K562 (cell line): ENCODE data around the gene IFFO2. TPM values are rescaled to one million over a fixed set of nuclear protein-coding genes. Genes with fewer than 3 reads are reported as not detected.

ENCODE experiments used
- ATAC-seq: fragments of 200-7000 bp; cut with Tn5 transposase; 3 replicates; pipeline ENCODE4 v1.9.1; 2020; ENCODE audit warnings: moderate library complexity
- BruUV-seq: library from RNA; stranded (reverse); fragments of 400-500 nt; replicated peaks from 2 replicates; lab custom pipeline; 2021; lab: Mats Ljungman, UMichigan
- CTCF ChIA-PET: fragments of 300-600 bp; formaldehyde crosslinking; extraction: SDS; loops from one replicate; lab custom pipeline; 2021; ENCODE audit warnings: low intra/inter-chr PET ratio; lab: Yijun Ruan, JAX
- POLR2A ChIA-PET: fragments of 300-600, 350-650 bp; sonication (Branson Sonifier 250); formaldehyde crosslinking; extraction: SDS; loops from one replicate; lab custom pipeline; 2021; ENCODE audit warnings: antibody characterized with exemption, inconsistent platforms; lab: Yijun Ruan, JAX
- DNase-seq, 4 experiments: peaks; one replicate each; pipeline versions ENCODE4 v3.0.0 to v3.0.0-alpha.2; 2011 to 2018; ENCODE audit warnings: low spot score in 3 of 4, mixed read lengths in 3 of 4; ENCODE audit errors: extremely low read depth in 1 of 4
- FAIRE-seq: peaks from 2 replicates; lab custom pipeline; 2011; peaks lifted over from hg19 to GRCh38; lab: Jason Lieb, UNC
- H2AFZ ChIP-seq: 2 replicates; pipeline ENCODE4 v1.6.0; 2011; ENCODE audit warnings: low read depth, low read length, control low read depth, inconsistent platforms
- H3K27ac ChIP-seq: fragments of 200-600 bp; 3 replicates; pipeline ENCODE4 v1.8.0; 2011; ENCODE audit warnings: low read depth, mild to moderate bottlenecking, control low read depth, inconsistent platforms, low read length, moderate library complexity, mixed read lengths; ENCODE audit errors: extremely low read depth
- H3K27me3 ChIP-seq, 2 experiments: fragments of 300-600 bp in 1 of 2; 2 replicates in 1 of 2; 3 replicates in 1 of 2; pipeline versions ENCODE4 v1.6.0 to v1.8.0; 2011; ENCODE audit warnings: inconsistent platforms in 2 of 2, low read length in 2 of 2, mild to moderate bottlenecking in 1 of 2, mixed read lengths in 1 of 2, moderate library complexity in 1 of 2; ENCODE audit not compliant: control insufficient read depth in 2 of 2, insufficient read depth in 2 of 2
- H3K36me3 ChIP-seq: fragments of 300-600 bp; 3 replicates; pipeline ENCODE4 v1.8.0; 2011; ENCODE audit warnings: mild to moderate bottlenecking, low read length, inconsistent platforms; ENCODE audit not compliant: control insufficient read depth, insufficient read depth
- H3K4me1 ChIP-seq, 2 experiments: fragments of 200-600 bp in 1 of 2; replicated peaks in 1 of 2; 2 replicates in 1 of 2; 3 replicates in 1 of 2; pipeline versions ENCODE4 v1.5.1 to v1.8.0; 2011; ENCODE audit warnings: inconsistent platforms in 2 of 2, low read length in 2 of 2, mild to moderate bottlenecking in 1 of 2, mixed read lengths in 1 of 2, moderate library complexity in 1 of 2; ENCODE audit not compliant: control insufficient read depth in 2 of 2, insufficient read depth in 2 of 2
- H3K4me2 ChIP-seq: 2 replicates; pipeline ENCODE4 v1.6.1; 2011; ENCODE audit warnings: low read length, control low read depth, inconsistent platforms, mixed read lengths; ENCODE audit not compliant: insufficient read depth
- H3K4me3 ChIP-seq: fragments of 200-600 bp; sonication (generic), shearing (Covaris generic); 2 replicates; pipeline ENCODE4 v1.5.1; 2016; ENCODE audit warnings: control low read depth, inconsistent platforms
- H3K79me2 ChIP-seq: fragments of 200-600 bp; 3 replicates; pipeline ENCODE4 v1.8.0; 2011; ENCODE audit warnings: low read length, inconsistent platforms; ENCODE audit not compliant: control insufficient read depth, insufficient read depth
- H3K9ac ChIP-seq, 2 experiments: 2 replicates each; pipeline versions ENCODE4 v1.6.0 to v1.6.1; 2011; ENCODE audit warnings: low read depth in 2 of 2, low read length in 2 of 2, control low read depth in 1 of 2, inconsistent platforms in 1 of 2, mild to moderate bottlenecking in 1 of 2, mixed read lengths in 1 of 2; ENCODE audit not compliant: insufficient read depth in 1 of 2
- H3K9me1 ChIP-seq: one replicate; pipeline ENCODE4 v1.6.0; 2011; ENCODE audit warnings: inconsistent platforms, mild to moderate bottlenecking, low read length, moderate library complexity; ENCODE audit not compliant: control insufficient read depth, insufficient read depth
- H3K9me3 ChIP-seq: replicated peaks from 2 replicates; pipeline ENCODE4 v1.5.1; 2011; ENCODE audit warnings: low read depth, low read length, inconsistent platforms; ENCODE audit not compliant: control insufficient read depth, insufficient read depth
- H4K20me1 ChIP-seq: replicated peaks from 2 replicates; pipeline ENCODE4 v1.6.1; 2011; ENCODE audit warnings: low read length, inconsistent platforms, mixed read lengths; ENCODE audit not compliant: control insufficient read depth, insufficient read depth
- EP300 ChIP-seq: IDR thresholded peaks from 2 replicates; pipeline ENCODE4 v1.6.1; 2012; ENCODE audit warnings: low read length, improper control_type of control experiment
- ESRRB ChIP-seq: fragments of 250-450 bp; sonication (Bioruptor Pico); IDR thresholded peaks from 2 replicates; pipeline ENCODE4 v1.5.0; 2020; ENCODE audit warnings: mild to moderate bottlenecking, moderate library complexity, borderline replicate concordance
- GABPB2 ChIP-seq: fragments of 250-450 bp; sonication (Bioruptor Pico); conservative IDR thresholded peaks from 2 replicates; pipeline ENCODE4 v1.5.1; 2021; ENCODE audit warnings: mild to moderate bottlenecking
- HNRNPH1 ChIP-seq: fragments of 200-400 bp; formaldehyde crosslinking; optimal IDR thresholded peaks from 2 replicates; pipeline ENCODE3; 2017; ENCODE audit warnings: low read depth, mild to moderate bottlenecking, low read length, moderate library complexity
- HNRNPLL ChIP-seq: fragments of 200-400 bp; formaldehyde crosslinking; IDR thresholded peaks from 2 replicates; pipeline ENCODE4 v1.6.1; 2017; ENCODE audit warnings: low read length, low read depth, mild to moderate bottlenecking; ENCODE audit not compliant: poor library complexity, severe bottlenecking
- LARP7 ChIP-seq: fragments of 450-650 bp; IDR thresholded peaks from 2 replicates; pipeline ENCODE4 v1.6.1; 2016
- NR2F6 ChIP-seq: fragments of 450-650 bp; formaldehyde crosslinking; IDR thresholded peaks from 2 replicates; pipeline ENCODE4 v1.4.0; 2020; ENCODE audit warnings: mild to moderate bottlenecking
- PHF8 ChIP-seq: fragments of 200-600 bp; sonication (generic); IDR thresholded peaks from 2 replicates; pipeline ENCODE4 v1.6.1; 2012; ENCODE audit warnings: mixed run types, mild to moderate bottlenecking, inconsistent platforms, low read length, moderate library complexity, borderline replicate concordance
- ZNF12 ChIP-seq: sonication (generic); formaldehyde crosslinking; IDR thresholded peaks from 2 replicates; pipeline ENCODE4 v1.4.0; 2020; ENCODE audit warnings: mild to moderate bottlenecking, missing genetic modification reagents
- ZNF445 ChIP-seq: fragments of 250-450 bp; sonication (Bioruptor Pico); IDR thresholded peaks from 2 replicates; pipeline ENCODE4 v1.4.0; 2020; ENCODE audit warnings: low read depth, mild to moderate bottlenecking, moderate library complexity
- ZNF77 ChIP-seq: fragments of 250-450 bp; sonication (Bioruptor Pico); IDR thresholded peaks from 2 replicates; pipeline ENCODE4 v1.5.0; 2020
- WGBS: fragments of 100-300 bp; shearing (Covaris generic); methylation state at CpG from one replicate; pipeline ENCODE4 v1.1.6; 2016; ENCODE audit warnings: low coverage, mixed read lengths; ENCODE audit not compliant: insufficient coverage; ENCODE audit errors: missing lambda C conversion rate; 5-methylcytosine and 5-hydroxymethylcytosine counted together
- in situ Hi-C: fragments of 300-500 bp; cut with MboI; formaldehyde crosslinking; loops from 4 replicates; pipeline ENCODE4 v1.15.0; 2018; ENCODE audit warnings: inconsistent platforms, mixed read lengths
- intact Hi-C: fragments of 100-400 bp; cut with micrococcal nuclease; formaldehyde crosslinking; loops from 2 replicates; pipeline ENCODE4 v1.14.2; 2022
- polyA plus RNA-seq, 8 experiments: library from polyadenylated mRNA; depleted of rRNA in 4 of 8; stranded (reverse) in 5 of 8; unstranded in 3 of 8; fragments of >200 nt; fragmentation: Nextera tagmentation in 2 of 8; fragmentation: Illumina TruSeq in 1 of 8; extraction: Ambion mirVana in 2 of 8; extraction: Trizol in 1 of 8; gene quantifications; 2 replicates each; pipeline versions ENCODE4 v1.2.1 to v1.2.3, GENCODE V29; 2011 to 2014; ENCODE audit warnings: inconsistent platforms in 1 of 8, missing spikeins in 1 of 8
- total RNA-seq, 7 experiments: library from RNA; depleted of rRNA in 6 of 7; stranded (reverse); fragments of >200 nt in 6 of 7; fragmentation: Illumina TruSeq in 2 of 7; extraction: Trizol in 2 of 7; gene quantifications; 2 replicates each; pipeline versions ENCODE4 v1.2.1 to v1.2.3, GENCODE V29; 2011 to 2021; ENCODE audit warnings: low replicate concordance in 1 of 7
- TF ChIP-seq, protein P1 (sequence below): fragments of 450-650 bp; formaldehyde crosslinking; IDR thresholded peaks from 2 replicates; pipeline ENCODE4 v1.4.0; 2020; ENCODE audit warnings: mild to moderate bottlenecking, moderate library complexity

IFFO2 gene
- total and polyA plus RNA-seq, 9 of the 15 experiments (the other 6 are each of a cell fraction or from before 2014, with no cell fraction given), result 0.15 to 1.0 (median 0.44) TPM; not detected in 2

DNA sequence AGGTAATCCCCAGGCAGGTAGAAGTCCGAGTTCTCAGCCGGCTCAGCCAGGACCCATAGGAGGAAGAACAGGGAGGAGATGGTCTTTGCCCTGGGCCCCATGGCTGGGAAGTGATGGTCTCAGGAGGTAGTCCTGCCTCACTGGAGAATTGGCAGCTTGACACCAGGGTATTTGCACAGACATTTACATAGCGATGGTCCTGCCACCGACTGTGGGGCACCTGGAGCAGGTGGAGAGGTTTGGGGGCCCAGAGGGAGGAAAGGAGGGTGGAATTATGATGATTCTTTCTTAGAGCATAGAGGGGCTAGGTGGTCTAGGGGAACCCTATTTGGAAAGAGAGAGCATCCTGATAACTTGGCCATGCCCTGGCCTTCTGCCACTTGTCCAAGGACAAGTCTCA is 96.9 kb downstream of the IFFO2 start, which contains the start of gene TAS1R2:
TAS1R2 (minus strand) TSS at position 101 of the 400 bp plus-strand sequence; CDS start at position 101, 0 bp downstream.
- no peak within 1 kb of the TSS for H3K27ac ChIP-seq
- 0% methylated on average over 4 of the region's 4 CpGs for WGBS
- in situ Hi-C loops, result no loop called here
- no peak for ATAC-seq
- H3K9me1 ChIP-seq, result no peaks in the 10 kb centered on the region
- peaks cover 6 to 40% of the 10 kb centered on the region in 2 experiments; a peak in 4 of 5 replicates for H3K27me3 ChIP-seq
- CTCF ChIA-PET, result no interaction called here
- H3K4me1 ChIP-seq, result peaks cover 2 to 4% of the 10 kb centered on the region in 2 experiments; a peak in 2 of 5 replicates
- no peaks in the 10 kb centered on the region for H3K36me3 ChIP-seq
- H2AFZ ChIP-seq, result no peak within 1 kb of the TSS
- TF ChIP-seq HNRNPH1 (no peak), GABPB2 (CRISPR knock-in tag) (no peak), LARP7 (no peak), PHF8 (no peak), EP300 (no peak), ESRRB (CRISPR knock-in tag) (no peak), ZNF12 (CRISPR knock-in tag) (no peak), NR2F6 (CRISPR knock-in tag) (no peak), ZNF77 (CRISPR knock-in tag) (no peak), ZNF445 (CRISPR knock-in tag) (no peak), HNRNPLL (no peak)
- TF ChIP-seq, protein P1, sequence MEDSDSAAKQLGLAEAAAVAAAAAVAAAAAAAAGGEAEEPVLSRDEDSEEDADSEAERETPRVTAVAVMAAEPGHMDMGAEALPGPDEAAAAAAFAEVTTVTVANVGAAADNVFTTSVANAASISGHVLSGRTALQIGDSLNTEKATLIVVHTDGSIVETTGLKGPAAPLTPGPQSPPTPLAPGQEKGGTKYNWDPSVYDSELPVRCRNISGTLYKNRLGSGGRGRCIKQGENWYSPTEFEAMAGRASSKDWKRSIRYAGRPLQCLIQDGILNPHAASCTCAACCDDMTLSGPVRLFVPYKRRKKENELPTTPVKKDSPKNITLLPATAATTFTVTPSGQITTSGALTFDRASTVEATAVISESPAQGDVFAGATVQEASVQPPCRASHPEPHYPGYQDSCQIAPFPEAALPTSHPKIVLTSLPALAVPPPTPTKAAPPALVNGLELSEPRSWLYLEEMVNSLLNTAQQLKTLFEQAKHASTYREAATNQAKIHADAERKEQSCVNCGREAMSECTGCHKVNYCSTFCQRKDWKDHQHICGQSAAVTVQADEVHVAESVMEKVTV (CRISPR knock-in tag), result no peak
- TF ChIP-seq, all 486 proteins: peak for 0
- Histone ChIP-seq H3K4me3 (no peak within 1 kb of the TSS), H3K9ac (no peak within 1 kb of the TSS), H4K20me1 (peaks cover 5% of the 10 kb centered on the region), H3K9me3 (no peaks in the 10 kb centered on the region), H3K4me2 (no peak within 1 kb of the TSS), H3K79me2 (no peaks in the 10 kb centered on the region)
- intact Hi-C loops, result no loop called here
- no peak for FAIRE-seq
- DNase-seq, result no peak
- POLR2A ChIA-PET, result no interaction called here
- no TSS peak for BruUV-seq
